Cardiac fibroblast (primary cell): Measurements from ENCODE around the gene FAM89B.
A peak's percentile ranks its signal among the peaks of the same experiment; 100 is the strongest.

Experiments
- DNase-seq, 2 donors: peaks; one replicate each; pipeline versions ENCODE4 v3.0.0 to v3.0.0-alpha.2; 2010; ENCODE audit warnings: low read depth in 2 of 2
- H3K4me3 ChIP-seq, 2 donors: replicated peaks in 1 of 2; 1 replicate in 1 of 2; 2 replicates in 1 of 2; pipeline ENCODE4 v1.5.1; 2011; ENCODE audit warnings: low read depth in 2 of 2, low read length in 2 of 2, mild to moderate bottlenecking in 2 of 2, moderate library complexity in 1 of 2
- TF ChIP-seq, protein P1 (sequence below): IDR thresholded peaks from one replicate; pipeline ENCODE4 v1.5.1; 2011; ENCODE audit warnings: low read depth, mild to moderate bottlenecking, low read length, inconsistent platforms

Gene FAM89B

DNA sequence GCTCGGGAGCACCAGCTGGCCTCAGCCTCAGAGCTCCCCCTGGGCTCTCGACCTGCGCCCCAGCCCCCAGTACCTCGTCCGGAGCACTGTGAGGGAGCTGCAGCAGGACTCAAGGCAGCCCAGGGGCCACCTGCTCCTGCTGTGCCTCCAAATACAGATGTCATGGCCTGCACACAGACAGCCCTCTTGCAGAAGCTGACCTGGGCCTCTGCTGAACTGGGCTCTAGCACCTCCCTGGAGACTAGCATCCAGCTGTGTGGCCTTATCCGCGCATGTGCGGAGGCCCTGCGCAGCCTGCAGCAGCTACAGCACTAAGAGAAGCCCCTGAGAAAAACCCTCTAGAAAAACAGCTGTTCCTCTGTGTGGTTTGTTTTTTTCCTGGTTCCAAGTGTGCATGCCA is 918 bp upstream of the FAM89B start:
- TF ChIP-seq, protein P1, sequence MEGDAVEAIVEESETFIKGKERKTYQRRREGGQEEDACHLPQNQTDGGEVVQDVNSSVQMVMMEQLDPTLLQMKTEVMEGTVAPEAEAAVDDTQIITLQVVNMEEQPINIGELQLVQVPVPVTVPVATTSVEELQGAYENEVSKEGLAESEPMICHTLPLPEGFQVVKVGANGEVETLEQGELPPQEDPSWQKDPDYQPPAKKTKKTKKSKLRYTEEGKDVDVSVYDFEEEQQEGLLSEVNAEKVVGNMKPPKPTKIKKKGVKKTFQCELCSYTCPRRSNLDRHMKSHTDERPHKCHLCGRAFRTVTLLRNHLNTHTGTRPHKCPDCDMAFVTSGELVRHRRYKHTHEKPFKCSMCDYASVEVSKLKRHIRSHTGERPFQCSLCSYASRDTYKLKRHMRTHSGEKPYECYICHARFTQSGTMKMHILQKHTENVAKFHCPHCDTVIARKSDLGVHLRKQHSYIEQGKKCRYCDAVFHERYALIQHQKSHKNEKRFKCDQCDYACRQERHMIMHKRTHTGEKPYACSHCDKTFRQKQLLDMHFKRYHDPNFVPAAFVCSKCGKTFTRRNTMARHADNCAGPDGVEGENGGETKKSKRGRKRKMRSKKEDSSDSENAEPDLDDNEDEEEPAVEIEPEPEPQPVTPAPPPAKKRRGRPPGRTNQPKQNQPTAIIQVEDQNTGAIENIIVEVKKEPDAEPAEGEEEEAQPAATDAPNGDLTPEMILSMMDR = no peak
- H3K4me3 ChIP-seq = peak overlapping the region; percentile 98 to 99

DNA sequence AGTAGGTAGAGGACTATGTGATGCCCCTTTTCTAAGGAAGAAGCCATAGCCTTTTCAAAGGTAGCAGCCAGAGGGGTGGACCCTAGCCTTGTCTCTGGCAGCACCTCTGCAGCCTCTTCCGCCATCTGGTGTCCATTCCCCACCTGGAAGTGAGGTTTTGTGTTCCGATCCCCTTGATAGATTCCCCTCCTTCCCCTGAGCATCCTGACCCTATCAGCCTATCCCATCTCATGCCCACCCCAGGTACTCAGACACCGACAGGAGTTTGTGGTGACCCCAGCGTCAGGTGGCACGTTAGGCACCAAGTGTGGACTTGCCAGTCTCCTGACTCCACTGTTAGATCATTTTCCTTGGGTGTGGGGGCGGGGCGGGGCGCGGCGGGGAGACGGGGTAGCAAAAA is 398 bp upstream of the FAM89B start:
- H3K4me3 ChIP-seq = peak overlapping the region; percentile 66 to 67
- TF ChIP-seq, protein P1 = peak; percentile 40
- DNase-seq = peak; percentile 54 to 56

More for the DNA sequence above, 918 bp upstream of the FAM89B start:
- DNase-seq = no peak

- H3K4me3 ChIP-seq = peak overlapping the region; percentile 66 to 67
- TF ChIP-seq, protein P1 = no peak
- DNase-seq = no peak
These were observed 1.2 kb downstream of the FAM89B start for GRCh38 chr11:65573391-65574079.

GRCh38 chr11:65574109-65574810 is 1.9 kb downstream of the FAM89B start:
- TF ChIP-seq, protein P1 = peak; percentile 59
- peak overlapping the region; percentile 66 to 74 for H3K4me3 ChIP-seq
- DNase-seq = peak; percentile 95 to 98

DNA sequence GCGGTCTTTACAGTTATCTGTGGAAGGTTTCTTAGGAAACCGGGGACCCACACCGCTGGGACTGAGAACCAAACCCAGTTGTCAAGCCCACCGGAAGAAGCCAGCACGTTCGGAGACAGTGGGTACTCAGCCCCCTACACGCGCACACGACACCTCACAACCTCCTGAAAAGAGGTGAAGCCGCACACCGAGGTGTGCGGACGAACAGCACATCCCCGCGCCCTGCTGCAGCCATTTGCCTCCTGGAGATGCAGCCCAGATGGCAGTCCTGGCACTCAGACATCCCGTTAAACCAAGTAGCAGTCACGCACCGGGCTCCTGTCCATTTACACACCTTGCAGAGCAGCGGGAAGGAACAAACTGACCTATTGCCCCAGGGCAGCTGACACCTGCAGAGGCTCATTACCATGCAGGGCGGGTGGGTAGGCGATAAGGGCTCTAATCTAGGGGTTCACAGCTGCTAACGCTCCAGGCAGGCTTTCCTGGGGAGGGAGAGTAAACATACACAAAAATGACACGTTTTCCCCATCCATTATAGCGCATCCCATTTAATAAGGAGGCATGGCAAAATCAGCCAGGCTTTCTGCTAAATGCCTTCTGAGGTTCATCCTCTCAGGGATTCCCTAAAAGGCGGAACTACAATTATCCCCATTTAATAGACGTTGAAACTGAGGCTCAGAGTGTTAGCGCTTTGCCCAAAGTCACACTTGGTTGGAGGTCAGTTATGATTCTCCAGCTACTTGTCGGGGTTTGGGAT is 2.7 kb downstream of the FAM89B start:
- peak overlapping the region; percentile 53 to 74 for H3K4me3 ChIP-seq
- TF ChIP-seq, protein P1 = no peak
- peak in 1 of 2 donors; percentile 34 for DNase-seq

GRCh38 chr11:65575568-65576231 is 3.4 kb downstream of the FAM89B start, which contains the start of gene EHBP1L1:
Gene EHBP1L1 (plus strand): TSS chr11:65576053. CDS start chr11:65576303, 250 bp downstream.
- peak; percentile 58 to 65 for DNase-seq
- H3K4me3 ChIP-seq = peak within 1 kb of the TSS; percentile 56 to 74
- TF ChIP-seq, protein P1 = no peak
